ENCODE results near the gene HSPH1.
"Not testable (repeated sequence)": the region's sequence is repeated elsewhere in the genome, so short reads cannot be mapped to it uniquely, and the experiment has no call there.

HSPH1 gene

DNA sequence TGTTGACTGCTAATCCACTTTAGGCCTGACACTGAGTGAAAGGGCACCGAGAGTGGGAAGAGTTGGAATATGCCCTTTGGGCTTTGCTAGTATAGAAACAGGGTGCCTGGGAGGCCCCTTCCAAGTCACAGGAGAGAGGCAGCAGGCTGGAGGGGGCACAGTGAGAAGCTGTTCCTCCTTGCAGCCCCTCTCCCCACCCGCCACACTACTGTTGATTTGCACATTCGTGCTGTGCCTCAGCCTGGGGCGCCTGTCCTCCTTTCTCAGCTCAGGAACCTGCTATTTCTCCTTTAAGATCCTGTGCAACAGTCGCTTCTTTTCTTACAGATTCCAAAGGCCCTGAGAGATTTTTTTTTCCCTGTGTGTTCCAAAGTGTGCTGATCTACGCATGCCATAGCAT is 35.3 kb upstream of the HSPH1 start:
- no peaks in the 10 kb centered on the region for H3K27me3 ChIP-seq (ENCODE audit: control insufficient read depth, insufficient read depth, low read length)
- H3K9ac ChIP-seq (ENCODE audit: low read length) = no peak overlapping the region
- peaks cover 5% of the 10 kb centered on the region for H3K4me1 ChIP-seq (ENCODE audit: control insufficient read depth, insufficient read depth, low read length)
- H3K27ac ChIP-seq (ENCODE audit: low read depth, low read length) = no peak overlapping the region
- H3K4me3 ChIP-seq (ENCODE audit: low read length) = no peak overlapping the region
- H3K36me3 ChIP-seq (ENCODE audit: control insufficient read depth, insufficient read depth, low read length) = no peaks in the 10 kb centered on the region

DNA sequence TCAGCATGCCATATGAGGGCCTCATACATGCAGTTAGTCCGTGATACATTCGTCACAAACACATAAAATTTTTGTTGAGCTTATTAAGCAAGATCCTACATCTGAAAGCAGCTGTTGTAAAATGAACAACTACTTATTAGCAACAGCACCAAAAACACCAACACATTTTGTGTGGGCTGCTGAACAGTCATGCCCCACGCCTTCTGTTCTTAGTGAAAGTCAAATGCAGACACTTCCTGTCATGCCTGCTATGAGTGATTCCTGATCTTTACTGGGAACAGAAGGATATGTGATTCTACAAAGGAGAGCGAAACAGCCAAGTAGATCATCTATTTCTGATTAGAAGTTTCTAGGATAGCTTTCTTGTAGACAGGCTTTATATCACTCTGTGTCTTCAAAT is 33.9 kb upstream of the HSPH1 start:
- no peaks in the 10 kb centered on the region for H3K36me3 ChIP-seq (ENCODE audit: control insufficient read depth, insufficient read depth, low read length)
- no peak overlapping the region for H3K27ac ChIP-seq (ENCODE audit: low read depth, low read length)

GRCh38 chr13:31192306-31192705 is 30.6 kb upstream of the HSPH1 start:
- Histone ChIP-seq H3K27ac (ENCODE audit: low read depth, low read length) (no peak overlapping the region), H3K36me3 (ENCODE audit: control insufficient read depth, insufficient read depth, low read length) (no peaks in the 10 kb centered on the region), H3K4me1 (ENCODE audit: control insufficient read depth, insufficient read depth, low read length) (no peaks in the 10 kb centered on the region), H3K9ac (ENCODE audit: low read length) (no peak overlapping the region), H3K4me3 (ENCODE audit: low read length) (no peak overlapping the region), H3K27me3 (ENCODE audit: control insufficient read depth, insufficient read depth, low read length) (no peaks in the 10 kb centered on the region)

More for the DNA sequence above, 33.9 kb upstream of the HSPH1 start:
- Histone ChIP-seq H3K4me1 (ENCODE audit: control insufficient read depth, insufficient read depth, low read length) (no peaks in the 10 kb centered on the region), H3K9ac (ENCODE audit: low read length) (no peak overlapping the region), H3K27me3 (ENCODE audit: control insufficient read depth, insufficient read depth, low read length) (no peaks in the 10 kb centered on the region), H3K4me3 (ENCODE audit: low read length) (no peak overlapping the region)

DNA sequence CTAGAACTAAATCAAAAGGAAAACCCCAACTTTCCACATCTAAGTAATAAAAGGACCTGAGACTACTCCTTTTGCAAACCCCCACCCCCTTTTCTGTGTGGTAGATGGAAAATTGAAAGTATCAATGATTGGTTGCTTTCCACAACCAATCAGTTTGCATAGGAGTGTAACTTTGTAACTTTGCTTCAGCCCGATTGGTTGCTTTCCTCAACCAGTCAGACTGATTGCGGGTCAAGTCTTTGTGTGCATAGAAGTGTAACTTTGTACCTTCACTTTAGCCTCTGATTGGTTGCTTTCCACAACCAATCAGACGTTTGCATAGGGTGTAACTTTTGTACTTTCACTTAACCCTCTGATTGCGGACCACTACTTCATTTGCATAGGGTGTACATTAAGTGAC is 30.0 kb upstream of the HSPH1 start:
- Histone ChIP-seq H3K4me3 (ENCODE audit: low read length) (no peak overlapping the region), H3K4me1 (ENCODE audit: control insufficient read depth, insufficient read depth, low read length) (no peaks in the 10 kb centered on the region), H3K36me3 (ENCODE audit: control insufficient read depth, insufficient read depth, low read length) (no peaks in the 10 kb centered on the region), H3K27ac (ENCODE audit: low read depth, low read length) (no peak overlapping the region), H3K9ac (ENCODE audit: low read length) (no peak overlapping the region), H3K27me3 (ENCODE audit: control insufficient read depth, insufficient read depth, low read length) (no peaks in the 10 kb centered on the region)

GRCh38 chr13:31184981-31185645 is 23.4 kb upstream of the HSPH1 start:
- no peak overlapping the region for H3K4me3 ChIP-seq (ENCODE audit: low read length)

DNA sequence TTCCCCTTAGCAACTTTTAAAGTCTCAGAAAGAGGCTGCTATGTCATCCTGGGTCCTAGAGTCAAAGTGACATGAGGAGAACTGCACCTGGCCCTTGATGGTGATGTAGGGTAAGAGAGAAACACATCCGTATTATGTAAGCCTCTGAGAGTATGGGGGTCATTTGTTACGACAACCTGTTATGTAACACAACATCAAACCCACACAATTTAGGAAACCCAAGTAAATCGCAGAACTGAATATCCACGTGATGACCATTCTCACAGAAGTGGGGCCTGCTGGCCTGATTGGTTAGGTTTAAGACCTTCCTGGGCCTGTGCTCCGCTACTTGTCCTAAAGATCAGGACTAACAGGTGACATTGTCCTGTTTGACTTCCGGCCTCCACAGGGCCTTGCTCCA is 22.7 kb upstream of the HSPH1 start:
- no peaks in the 10 kb centered on the region for H3K27me3 ChIP-seq (ENCODE audit: control insufficient read depth, insufficient read depth, low read length)
- H3K36me3 ChIP-seq (ENCODE audit: control insufficient read depth, insufficient read depth, low read length) = no peaks in the 10 kb centered on the region
- H3K9ac ChIP-seq (ENCODE audit: low read length) = no peak overlapping the region
- no peaks in the 10 kb centered on the region for H3K4me1 ChIP-seq (ENCODE audit: control insufficient read depth, insufficient read depth, low read length)
- no peak overlapping the region for H3K27ac ChIP-seq (ENCODE audit: low read depth, low read length)
- no peak overlapping the region for H3K4me3 ChIP-seq (ENCODE audit: low read length)

More at GRCh38 chr13:31184981-31185645, 23.4 kb upstream of the HSPH1 start:
- no peaks in the 10 kb centered on the region for H3K4me1 ChIP-seq (ENCODE audit: control insufficient read depth, insufficient read depth, low read length)
- no peak overlapping the region for H3K9ac ChIP-seq (ENCODE audit: low read length)
- H3K27me3 ChIP-seq (ENCODE audit: control insufficient read depth, insufficient read depth, low read length) = no peaks in the 10 kb centered on the region
- H3K36me3 ChIP-seq (ENCODE audit: control insufficient read depth, insufficient read depth, low read length) = no peaks in the 10 kb centered on the region
- H3K27ac ChIP-seq (ENCODE audit: low read depth, low read length) = no peak overlapping the region

GRCh38 chr13:31182987-31183386 is 21.3 kb upstream of the HSPH1 start:
- H3K4me3 ChIP-seq (ENCODE audit: low read length) = no peak overlapping the region
- no peaks in the 10 kb centered on the region for H3K4me1 ChIP-seq (ENCODE audit: control insufficient read depth, insufficient read depth, low read length)
- no peaks in the 10 kb centered on the region for H3K36me3 ChIP-seq (ENCODE audit: control insufficient read depth, insufficient read depth, low read length)
- no peak overlapping the region for H3K27ac ChIP-seq (ENCODE audit: low read depth, low read length)
- no peaks in the 10 kb centered on the region for H3K27me3 ChIP-seq (ENCODE audit: control insufficient read depth, insufficient read depth, low read length)
- no peak overlapping the region for H3K9ac ChIP-seq (ENCODE audit: low read length)

DNA sequence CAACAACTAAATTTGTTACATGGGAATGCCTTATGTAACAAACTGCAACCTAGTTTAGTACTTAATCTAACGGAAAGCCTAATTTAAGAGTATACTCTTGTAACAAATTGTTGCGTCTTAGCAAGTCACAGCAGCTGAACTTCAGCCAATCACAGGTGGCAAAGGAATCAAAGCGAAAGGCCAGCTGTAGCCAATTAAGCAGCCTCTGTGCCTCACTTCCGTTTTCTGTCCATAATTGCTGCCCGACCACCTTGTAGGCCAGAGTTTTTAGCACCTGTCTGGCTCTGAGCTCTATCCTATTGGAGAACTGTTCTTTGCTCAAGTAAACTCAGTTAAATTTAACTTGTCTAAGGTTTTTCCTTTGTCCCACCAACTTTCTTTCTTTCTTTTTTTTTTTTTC is 18.1 kb upstream of the HSPH1 start:
- H3K4me1 ChIP-seq (ENCODE audit: control insufficient read depth, insufficient read depth, low read length) = no peaks in the 10 kb centered on the region

DNA sequence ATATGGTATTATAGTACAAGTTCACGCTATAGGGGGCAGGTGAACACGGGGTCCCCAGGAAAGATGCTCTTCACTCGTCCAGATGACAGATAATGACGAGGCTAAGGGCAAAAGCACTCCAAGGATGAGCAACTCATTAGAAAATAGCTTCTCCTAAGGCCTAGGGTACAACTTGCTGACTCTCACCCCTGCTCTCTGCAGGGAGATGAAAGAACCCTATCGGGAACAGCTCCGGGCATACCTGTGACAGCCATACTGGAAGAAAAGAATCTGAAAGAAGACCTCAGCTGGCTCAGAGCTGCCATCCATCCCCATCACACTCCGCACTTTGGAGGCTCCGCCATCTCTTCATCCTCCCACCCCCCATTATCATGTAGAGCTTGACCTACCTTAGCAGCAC is 17.5 kb upstream of the HSPH1 start:
- Histone ChIP-seq H3K4me3 (ENCODE audit: low read length) (no peak overlapping the region), H3K36me3 (ENCODE audit: control insufficient read depth, insufficient read depth, low read length) (no peaks in the 10 kb centered on the region), H3K4me1 (ENCODE audit: control insufficient read depth, insufficient read depth, low read length) (no peaks in the 10 kb centered on the region), H3K27me3 (ENCODE audit: control insufficient read depth, insufficient read depth, low read length) (no peaks in the 10 kb centered on the region), H3K27ac (ENCODE audit: low read depth, low read length) (no peak overlapping the region), H3K9ac (ENCODE audit: low read length) (no peak overlapping the region)

More for the DNA sequence above, 18.1 kb upstream of the HSPH1 start:
- H3K4me3 ChIP-seq (ENCODE audit: low read length) = no peak overlapping the region
- no peaks in the 10 kb centered on the region for H3K27me3 ChIP-seq (ENCODE audit: control insufficient read depth, insufficient read depth, low read length)
- no peak overlapping the region for H3K27ac ChIP-seq (ENCODE audit: low read depth, low read length)
- no peak overlapping the region for H3K9ac ChIP-seq (ENCODE audit: low read length)
- H3K36me3 ChIP-seq (ENCODE audit: control insufficient read depth, insufficient read depth, low read length) = no peaks in the 10 kb centered on the region

GRCh38 chr13:31177813-31178495 is 16.2 kb upstream of the HSPH1 start:
- not testable (repeated sequence) for H3K4me3 ChIP-seq (ENCODE audit: low read length); H3K4me1 ChIP-seq (ENCODE audit: control insufficient read depth, insufficient read depth, low read length); H3K27me3 ChIP-seq (ENCODE audit: control insufficient read depth, insufficient read depth, low read length); H3K36me3 ChIP-seq (ENCODE audit: control insufficient read depth, insufficient read depth, low read length); H3K9ac ChIP-seq (ENCODE audit: low read length); H3K27ac ChIP-seq (ENCODE audit: low read depth, low read length)

DNA sequence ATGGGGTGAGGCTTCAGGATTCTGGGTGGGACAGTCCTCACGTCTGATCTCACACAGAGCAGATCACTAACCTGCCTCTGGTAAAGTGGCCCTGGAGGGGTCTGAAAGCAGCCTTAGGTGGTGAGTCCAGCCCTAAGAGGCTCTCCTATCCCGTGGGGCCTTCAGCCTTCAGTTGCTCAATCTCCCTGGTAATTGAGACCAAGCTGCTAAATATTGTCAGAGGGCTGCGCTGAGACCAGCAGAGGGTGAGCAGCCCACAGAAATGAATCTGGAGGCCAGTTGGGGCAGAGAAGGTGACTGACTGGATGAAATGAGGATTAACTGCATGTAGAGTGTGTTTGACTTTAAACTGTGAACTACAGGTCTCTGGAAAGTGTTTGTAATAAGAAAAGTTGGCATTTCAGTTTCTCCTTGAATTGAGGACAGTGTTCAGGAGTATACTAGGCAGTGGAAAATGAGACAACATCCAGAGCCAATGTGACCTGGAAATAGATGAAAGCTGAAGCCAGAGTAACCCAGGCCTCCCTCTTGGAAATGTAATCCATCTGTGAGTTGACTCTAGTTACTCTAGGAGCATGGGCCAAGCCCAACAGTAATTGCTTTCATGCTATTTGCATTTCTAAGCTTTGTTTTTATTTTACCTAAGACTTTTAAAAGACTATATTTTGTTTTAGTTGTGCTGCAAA is 14.3 kb upstream of the HSPH1 start:
- H3K9ac ChIP-seq (ENCODE audit: low read length) = no peak overlapping the region
- H3K36me3 ChIP-seq (ENCODE audit: control insufficient read depth, insufficient read depth, low read length) = no peaks in the 10 kb centered on the region
- H3K27me3 ChIP-seq (ENCODE audit: control insufficient read depth, insufficient read depth, low read length) = no peaks in the 10 kb centered on the region
- no peak overlapping the region for H3K4me3 ChIP-seq (ENCODE audit: low read length)
- H3K4me1 ChIP-seq (ENCODE audit: control insufficient read depth, insufficient read depth, low read length) = no peaks in the 10 kb centered on the region
- H3K27ac ChIP-seq (ENCODE audit: low read depth, low read length) = no peak overlapping the region

GRCh38 chr13:31174018-31174417 is 12.3 kb upstream of the HSPH1 start:
- Histone ChIP-seq H3K4me1 (ENCODE audit: control insufficient read depth, insufficient read depth, low read length) (no peaks in the 10 kb centered on the region), H3K27me3 (ENCODE audit: control insufficient read depth, insufficient read depth, low read length) (no peaks in the 10 kb centered on the region), H3K4me3 (ENCODE audit: low read length) (no peak overlapping the region), H3K9ac (ENCODE audit: low read length) (no peak overlapping the region), H3K27ac (ENCODE audit: low read depth, low read length) (no peak overlapping the region), H3K36me3 (ENCODE audit: control insufficient read depth, insufficient read depth, low read length) (no peaks in the 10 kb centered on the region)
